ENCODE measurements around the gene SPINK2. TPM values are rescaled to one million over a fixed set of nuclear protein-coding genes. Genes with fewer than 3 reads are reported as not detected.

SPINK2 gene
- total RNA-seq, 1 experiment from 2014 or later, result not detected

- peak; percentile 9 for DNase-seq
- Histone ChIP-seq H3K36me3 (no peaks in the 10 kb centered on the region), H3K4me3 (no peak overlapping the region), H3K9me3 (no peaks in the 10 kb centered on the region), H3K27me3 (no peaks in the 10 kb centered on the region)
Measured at GRCh38 chr4:56817840-56818491, 3.5 kb downstream of the SPINK2 start.

- H3K36me3 ChIP-seq, result no peaks in the 10 kb centered on the region
- DNase-seq, result no peak
- H3K4me3 ChIP-seq, result no peak overlapping the region
- no peaks in the 10 kb centered on the region for H3K27me3 ChIP-seq
- no peaks in the 10 kb centered on the region for H3K9me3 ChIP-seq
Measured at GRCh38 chr4:56806666-56807065, 14.8 kb downstream of the SPINK2 start.

- H3K36me3 ChIP-seq, result no peaks in the 10 kb centered on the region
- no peak overlapping the region for H3K4me3 ChIP-seq
- no peaks in the 10 kb centered on the region for H3K9me3 ChIP-seq
- DNase-seq, result no peak
- H3K27me3 ChIP-seq, result no peaks in the 10 kb centered on the region
Measured at GRCh38 chr4:56804551-56804950, 16.9 kb downstream of the SPINK2 start.

GRCh38 chr4:56803471-56803870 is 18.0 kb downstream of the SPINK2 start:
- DNase-seq, result no peak
- Histone ChIP-seq H3K4me3 (no peak overlapping the region), H3K9me3 (no peaks in the 10 kb centered on the region)

GRCh38 chr4:56799824-56800756 is 21.4 kb downstream of the SPINK2 start:
- no peaks in the 10 kb centered on the region for H3K36me3 ChIP-seq

More at GRCh38 chr4:56803471-56803870, 18.0 kb downstream of the SPINK2 start:
- Histone ChIP-seq H3K36me3 (no peaks in the 10 kb centered on the region), H3K27me3 (no peaks in the 10 kb centered on the region)

GRCh38 chr4:56799161-56799759 is 22.2 kb downstream of the SPINK2 start:
- H3K27me3 ChIP-seq, result no peaks in the 10 kb centered on the region
- no peak for DNase-seq
- no peaks in the 10 kb centered on the region for H3K9me3 ChIP-seq
- no peaks in the 10 kb centered on the region for H3K36me3 ChIP-seq
- H3K4me3 ChIP-seq, result peak overlapping the region; percentile 61

More at GRCh38 chr4:56799824-56800756, 21.4 kb downstream of the SPINK2 start:
- H3K4me3 ChIP-seq, result peak overlapping the region; percentile 61
- no peaks in the 10 kb centered on the region for H3K9me3 ChIP-seq
- peak; percentile 76 for DNase-seq
- H3K27me3 ChIP-seq, result no peaks in the 10 kb centered on the region

GRCh38 chr4:56796211-56796610 is 25.3 kb downstream of the SPINK2 start:
- H3K9me3 ChIP-seq, result no peaks in the 10 kb centered on the region
- H3K36me3 ChIP-seq, result no peaks in the 10 kb centered on the region
- no peak overlapping the region for H3K4me3 ChIP-seq
- no peaks in the 10 kb centered on the region for H3K27me3 ChIP-seq
- DNase-seq, result no peak

- Histone ChIP-seq H3K4me3 (no peak overlapping the region), H3K27me3 (no peaks in the 10 kb centered on the region), H3K36me3 (no peaks in the 10 kb centered on the region), H3K9me3 (no peaks in the 10 kb centered on the region)
- DNase-seq, result no peak
Measured at GRCh38 chr4:56791316-56791715, 30.2 kb downstream of the SPINK2 start.

- no peak overlapping the region for H3K4me3 ChIP-seq
- no peaks in the 10 kb centered on the region for H3K27me3 ChIP-seq
- no peaks in the 10 kb centered on the region for H3K36me3 ChIP-seq
- no peak for DNase-seq
- no peaks in the 10 kb centered on the region for H3K9me3 ChIP-seq
Measured at GRCh38 chr4:56790691-56791091, 30.8 kb downstream of the SPINK2 start.

GRCh38 chr4:56788081-56788480 is 33.4 kb downstream of the SPINK2 start:
- H3K36me3 ChIP-seq, result no peaks in the 10 kb centered on the region
- no peak for DNase-seq
- no peaks in the 10 kb centered on the region for H3K9me3 ChIP-seq
- no peak overlapping the region for H3K4me3 ChIP-seq
- no peaks in the 10 kb centered on the region for H3K27me3 ChIP-seq

- no peak for DNase-seq
- H3K36me3 ChIP-seq, result no peaks in the 10 kb centered on the region
- H3K9me3 ChIP-seq, result no peaks in the 10 kb centered on the region
- no peak overlapping the region for H3K4me3 ChIP-seq
- H3K27me3 ChIP-seq, result no peaks in the 10 kb centered on the region
Measured at GRCh38 chr4:56787380-56787779, 34.1 kb downstream of the SPINK2 start.

GRCh38 chr4:56786955-56787354 is 34.5 kb downstream of the SPINK2 start:
- H3K4me3 ChIP-seq, result no peak overlapping the region
- DNase-seq, result peak; percentile 81
- no peaks in the 10 kb centered on the region for H3K9me3 ChIP-seq
- H3K27me3 ChIP-seq, result no peaks in the 10 kb centered on the region
- H3K36me3 ChIP-seq, result no peaks in the 10 kb centered on the region

GRCh38 chr4:56783986-56784385 is 37.5 kb downstream of the SPINK2 start:
- Histone ChIP-seq H3K36me3 (no peaks in the 10 kb centered on the region), H3K9me3 (no peaks in the 10 kb centered on the region), H3K27me3 (no peaks in the 10 kb centered on the region), H3K4me3 (no peak overlapping the region)
- no peak for DNase-seq

- no peak for DNase-seq
- no peak overlapping the region for H3K4me3 ChIP-seq
Measured at GRCh38 chr4:56782019-56782418, 39.5 kb downstream of the SPINK2 start.

GRCh38 chr4:56773346-56773745 is 48.2 kb downstream of the SPINK2 start:
- no peak for DNase-seq

More at GRCh38 chr4:56782019-56782418, 39.5 kb downstream of the SPINK2 start:
- Histone ChIP-seq H3K9me3 (no peaks in the 10 kb centered on the region), H3K36me3 (no peaks in the 10 kb centered on the region), H3K27me3 (no peaks in the 10 kb centered on the region)

GRCh38 chr4:56772134-56772533 is 49.4 kb downstream of the SPINK2 start:
- no peak for DNase-seq
- no peaks in the 10 kb centered on the region for H3K36me3 ChIP-seq
- H3K9me3 ChIP-seq, result no peaks in the 10 kb centered on the region
- no peak overlapping the region for H3K4me3 ChIP-seq
- H3K27me3 ChIP-seq, result no peaks in the 10 kb centered on the region

More at GRCh38 chr4:56773346-56773745, 48.2 kb downstream of the SPINK2 start:
- no peaks in the 10 kb centered on the region for H3K9me3 ChIP-seq
- H3K27me3 ChIP-seq, result no peaks in the 10 kb centered on the region
- no peak overlapping the region for H3K4me3 ChIP-seq
- no peaks in the 10 kb centered on the region for H3K36me3 ChIP-seq

- no peak for DNase-seq
- no peaks in the 10 kb centered on the region for H3K36me3 ChIP-seq
- H3K9me3 ChIP-seq, result no peaks in the 10 kb centered on the region
- no peak overlapping the region for H3K4me3 ChIP-seq
- no peaks in the 10 kb centered on the region for H3K27me3 ChIP-seq
Measured at GRCh38 chr4:56768763-56769162, 52.7 kb downstream of the SPINK2 start.
